ENCODE data around the gene DNAJC6. TPM values are rescaled to one million over a fixed set of nuclear protein-coding genes. Genes with fewer than 3 reads are reported as not detected.

Gene DNAJC6
- polyA plus RNA-seq, 1 donor (not counting 4 experiments of a cell fraction or from before 2014, with no cell fraction given) = 7.7 TPM

DNA sequence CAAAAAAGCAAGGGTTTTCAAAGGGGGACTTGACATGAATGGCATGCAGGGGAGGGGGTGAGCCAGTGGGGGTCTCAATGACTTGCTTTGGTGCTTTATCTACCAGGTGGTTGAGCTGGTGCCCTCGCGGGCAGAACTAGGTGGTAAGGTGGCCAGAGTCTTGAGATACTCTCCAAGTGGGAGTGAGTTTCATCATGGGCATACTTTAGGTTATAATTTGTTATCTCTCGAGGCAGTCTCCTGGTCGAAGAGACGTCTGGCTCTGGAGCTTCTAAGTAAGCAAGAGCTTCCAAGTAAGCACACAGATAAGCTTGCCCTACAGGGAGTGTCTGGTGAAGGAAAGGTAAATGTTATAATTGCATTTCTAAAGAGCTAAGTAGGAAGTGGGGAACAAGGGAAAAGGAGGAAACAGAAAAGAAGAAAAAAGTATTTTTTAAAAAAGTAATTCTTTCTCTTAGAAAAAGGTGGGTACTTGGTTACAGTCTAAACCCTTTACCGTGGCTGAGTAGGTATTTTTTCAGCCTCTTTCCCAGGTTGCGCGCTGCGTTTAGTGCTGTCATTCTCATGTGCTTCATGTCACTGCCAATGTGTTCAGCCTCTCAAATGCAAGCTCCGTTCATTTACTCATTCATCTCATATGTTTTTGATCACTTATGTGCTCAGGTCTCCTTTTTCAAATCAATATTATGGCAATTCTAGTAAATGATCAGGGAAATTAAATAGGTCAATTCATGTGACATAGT, 31.6 kb upstream of the DNAJC6 start:
- Histone ChIP-seq H3K4me3 (ENCODE audit: control insufficient read depth in 2 of 3, extremely low read depth in 1 of 3, insufficient read depth in 2 of 3, low read depth in 1 of 3, low read length in 3 of 3) (no peak overlapping the region), H3K36me3 (ENCODE audit: control insufficient read depth in 2 of 2, extremely low read depth in 1 of 2, insufficient read depth in 2 of 2, low read length in 2 of 2) (peaks cover 0 to 2% of the 10 kb centered on the region in 2 experiments), H3K4me2 (ENCODE audit: control insufficient read depth, extremely low read depth, insufficient read depth, low read depth, low read length) (no peak overlapping the region), H4K20me1 (ENCODE audit: control insufficient read depth, extremely low read depth, insufficient read depth, low read length) (no peaks in the 10 kb centered on the region), H3K4me1 (ENCODE audit: control insufficient read depth, extremely low read depth, insufficient read depth, low read length) (no peaks in the 10 kb centered on the region), H3K27me3 (ENCODE audit: control insufficient read depth, extremely low read depth, insufficient read depth, low read length) (no peaks in the 10 kb centered on the region), H3K27ac (ENCODE audit: control insufficient read depth, insufficient read depth, low read length) (no peak overlapping the region), H2AFZ (ENCODE audit: control insufficient read depth, low read length) (no peak overlapping the region), H3K9me3 (ENCODE audit: control insufficient read depth, low read depth, low read length) (no peaks in the 10 kb centered on the region), H3K79me2 (ENCODE audit: control insufficient read depth, insufficient read depth, low read length) (no peaks in the 10 kb centered on the region), H3K9ac (ENCODE audit: control insufficient read depth, extremely low read depth, insufficient read depth, low read length) (no peak overlapping the region), H3K9me1 (ENCODE audit: control insufficient read depth, extremely low read depth, insufficient read depth, low read length) (no peaks in the 10 kb centered on the region)
- TF ChIP-seq EZH2 (IDR thresholded peaks at IDR 0.05; ENCODE audit: low read length) = no peak
- TF ChIP-seq, protein P1, sequence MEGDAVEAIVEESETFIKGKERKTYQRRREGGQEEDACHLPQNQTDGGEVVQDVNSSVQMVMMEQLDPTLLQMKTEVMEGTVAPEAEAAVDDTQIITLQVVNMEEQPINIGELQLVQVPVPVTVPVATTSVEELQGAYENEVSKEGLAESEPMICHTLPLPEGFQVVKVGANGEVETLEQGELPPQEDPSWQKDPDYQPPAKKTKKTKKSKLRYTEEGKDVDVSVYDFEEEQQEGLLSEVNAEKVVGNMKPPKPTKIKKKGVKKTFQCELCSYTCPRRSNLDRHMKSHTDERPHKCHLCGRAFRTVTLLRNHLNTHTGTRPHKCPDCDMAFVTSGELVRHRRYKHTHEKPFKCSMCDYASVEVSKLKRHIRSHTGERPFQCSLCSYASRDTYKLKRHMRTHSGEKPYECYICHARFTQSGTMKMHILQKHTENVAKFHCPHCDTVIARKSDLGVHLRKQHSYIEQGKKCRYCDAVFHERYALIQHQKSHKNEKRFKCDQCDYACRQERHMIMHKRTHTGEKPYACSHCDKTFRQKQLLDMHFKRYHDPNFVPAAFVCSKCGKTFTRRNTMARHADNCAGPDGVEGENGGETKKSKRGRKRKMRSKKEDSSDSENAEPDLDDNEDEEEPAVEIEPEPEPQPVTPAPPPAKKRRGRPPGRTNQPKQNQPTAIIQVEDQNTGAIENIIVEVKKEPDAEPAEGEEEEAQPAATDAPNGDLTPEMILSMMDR (optimal IDR thresholded peaks at IDR 0.05 in 1 of 3, IDR thresholded peaks at IDR 0.05 in 1 of 3, conservative IDR thresholded peaks at IDR 0.05 in 1 of 3; ENCODE audit: extremely low read depth in 1 of 3, insufficient read depth in 2 of 3, low read length in 3 of 3) = no peak
- DNase-seq (ENCODE audit: low read depth, low spot score) (no peak), FAIRE-seq (no peak)
- dilution Hi-C loops (cut with MboI; ENCODE audit: extremely low pct_ligation_motif_present, low sequenced_read_pairs) = no loop called here

DNA sequence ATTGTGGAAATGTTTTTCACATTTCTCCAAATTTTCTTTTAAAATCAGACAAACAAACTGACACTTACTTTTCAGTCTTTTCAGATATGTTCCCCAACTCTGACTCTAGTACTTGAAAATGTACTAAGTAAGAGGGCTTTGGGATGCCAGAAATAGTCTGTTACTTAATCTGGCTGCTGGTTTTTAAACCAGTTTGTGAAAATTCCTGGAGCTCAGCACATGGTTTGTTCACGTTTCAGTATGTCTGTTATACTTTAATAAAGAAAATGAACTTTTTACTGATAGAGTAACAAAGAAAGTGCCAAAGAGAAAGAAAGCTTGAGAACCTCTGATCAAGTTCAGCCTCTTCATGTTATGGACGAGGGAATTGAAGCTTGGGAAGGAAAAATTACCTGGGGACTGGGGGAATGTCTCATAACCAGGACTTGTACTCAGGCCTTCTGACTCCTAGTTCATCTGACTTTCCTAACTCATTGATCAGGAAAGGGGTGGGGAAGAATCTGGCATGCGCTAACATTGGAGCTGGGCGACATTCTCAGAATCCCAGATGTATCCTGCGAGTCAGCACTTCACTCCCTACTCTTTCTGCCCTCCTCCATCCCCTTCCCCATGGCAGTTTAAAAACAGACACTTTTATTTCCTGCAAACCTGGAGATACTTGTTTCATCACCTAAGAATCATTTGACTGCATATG, 30.8 kb upstream of the DNAJC6 start:
- H3K27me3 ChIP-seq (ENCODE audit: control insufficient read depth, extremely low read depth, insufficient read depth, low read length) = no peaks in the 10 kb centered on the region
- no peak for DNase-seq (ENCODE audit: low read depth, low spot score)
- H3K4me2 ChIP-seq (ENCODE audit: control insufficient read depth, extremely low read depth, insufficient read depth, low read depth, low read length) = no peak overlapping the region
- H3K4me1 ChIP-seq (ENCODE audit: control insufficient read depth, extremely low read depth, insufficient read depth, low read length) = no peaks in the 10 kb centered on the region
- no peak for FAIRE-seq
- dilution Hi-C loops (cut with MboI; ENCODE audit: extremely low pct_ligation_motif_present, low sequenced_read_pairs) = no loop called here
- no peaks in the 10 kb centered on the region for H3K79me2 ChIP-seq (ENCODE audit: control insufficient read depth, insufficient read depth, low read length)
- H3K9ac ChIP-seq (ENCODE audit: control insufficient read depth, extremely low read depth, insufficient read depth, low read length) = no peak overlapping the region
- H3K27ac ChIP-seq (ENCODE audit: control insufficient read depth, insufficient read depth, low read length) = no peak overlapping the region
- no peaks in the 10 kb centered on the region for H4K20me1 ChIP-seq (ENCODE audit: control insufficient read depth, extremely low read depth, insufficient read depth, low read length)
- H3K9me1 ChIP-seq (ENCODE audit: control insufficient read depth, extremely low read depth, insufficient read depth, low read length) = no peaks in the 10 kb centered on the region
- H3K9me3 ChIP-seq (ENCODE audit: control insufficient read depth, low read depth, low read length) = no peaks in the 10 kb centered on the region
- peaks cover 0 to 2% of the 10 kb centered on the region in 2 experiments for H3K36me3 ChIP-seq (ENCODE audit: control insufficient read depth in 2 of 2, extremely low read depth in 1 of 2, insufficient read depth in 2 of 2, low read length in 2 of 2)
- no peak overlapping the region for H3K4me3 ChIP-seq (ENCODE audit: control insufficient read depth in 2 of 3, extremely low read depth in 1 of 3, insufficient read depth in 2 of 3, low read depth in 1 of 3, low read length in 3 of 3)
- no peak for TF ChIP-seq EZH2 (IDR thresholded peaks at IDR 0.05; ENCODE audit: low read length)
- TF ChIP-seq, protein P1 (optimal IDR thresholded peaks at IDR 0.05 in 1 of 3, IDR thresholded peaks at IDR 0.05 in 1 of 3, conservative IDR thresholded peaks at IDR 0.05 in 1 of 3; ENCODE audit: extremely low read depth in 1 of 3, insufficient read depth in 2 of 3, low read length in 3 of 3) = no peak
- H2AFZ ChIP-seq (ENCODE audit: control insufficient read depth, low read length) = no peak overlapping the region

Measured in keratinocyte (primary cell).